ENCODE measurements around the gene TUBGCP3.

TUBGCP3 gene

GRCh38 chr13:112587212-112587763, 665 bp downstream of the TUBGCP3 start:
- peak; percentile 38 for TF ChIP-seq CTCF (IDR thresholded peaks at IDR 0.05; ENCODE audit: insufficient read depth, missing control alignments)
- peak; percentile 61 for DNase-seq (ENCODE audit: insufficient read length, low spot score)

GRCh38 chr13:112586334-112586960, 1.5 kb downstream of the TUBGCP3 start:
- FAIRE-seq (no peak), DNase-seq (ENCODE audit: insufficient read length, low spot score) (no peak)
- TF ChIP-seq CTCF (IDR thresholded peaks at IDR 0.05; ENCODE audit: insufficient read depth, missing control alignments) = no peak

More at GRCh38 chr13:112587212-112587763, 665 bp downstream of the TUBGCP3 start:
- FAIRE-seq = no peak

- DNase-seq (ENCODE audit: insufficient read length, low spot score) (no peak), FAIRE-seq (no peak)
- no peak for TF ChIP-seq CTCF (IDR thresholded peaks at IDR 0.05; ENCODE audit: insufficient read depth, missing control alignments)
Measured at GRCh38 chr13:112583592-112584277, 4.2 kb downstream of the TUBGCP3 start.

- FAIRE-seq (no peak), DNase-seq (ENCODE audit: insufficient read length, low spot score) (no peak)
- TF ChIP-seq CTCF (IDR thresholded peaks at IDR 0.05; ENCODE audit: insufficient read depth, missing control alignments) = no peak
Measured at GRCh38 chr13:112582263-112582662, 5.7 kb downstream of the TUBGCP3 start.

GRCh38 chr13:112580912-112581311, 7.0 kb downstream of the TUBGCP3 start:
- no peak for TF ChIP-seq CTCF (IDR thresholded peaks at IDR 0.05; ENCODE audit: insufficient read depth, missing control alignments)
- FAIRE-seq = no peak
- DNase-seq (ENCODE audit: insufficient read length, low spot score) = no peak

GRCh38 chr13:112580211-112580610, 7.7 kb downstream of the TUBGCP3 start:
- no peak for TF ChIP-seq CTCF (IDR thresholded peaks at IDR 0.05; ENCODE audit: insufficient read depth, missing control alignments)
- no peak for FAIRE-seq

More at GRCh38 chr13:112580211-112580610, 7.7 kb downstream of the TUBGCP3 start:
- no peak for DNase-seq (ENCODE audit: insufficient read length, low spot score)
